Activated B cell treated with CpG ODN at 0.5 μM for 24 hours (primary cell): Measurements from ENCODE around the gene CNTNAP3. TPM values are rescaled to one million over a fixed set of nuclear protein-coding genes. Genes with fewer than 3 reads are reported as not detected.
"Not testable (repeated sequence)": the region's sequence is repeated elsewhere in the genome, so short reads cannot be mapped to it uniquely, and the experiment has no call there.

Experiments used
- ATAC-seq: fragments of 200-7000 bp; cut with Tn5 transposase; one replicate; pipeline ENCODE4 v1.10.0; 2021; ENCODE audit warnings: low read depth, mild to moderate bottlenecking, moderate library complexity
- CTCF ChIA-PET: fragments of 350-600 bp; sonication (Branson Sonifier 250); formaldehyde crosslinking; loops from one replicate; lab custom pipeline; 2021; ENCODE audit warnings: antibody characterized with exemption; lab: Charles Lee
- POLR2A ChIA-PET: fragments of 350-600 bp; sonication (Branson Sonifier 250); formaldehyde crosslinking; loops from one replicate; lab custom pipeline; 2021; ENCODE audit warnings: antibody characterized with exemption; lab: Charles Lee
- DNase-seq: peaks from one replicate; pipeline ENCODE4 v3.0.0; 2022
- H3K27ac Mint-ChIP-seq: one replicate; pipeline ENCODE4 v1.8.0; 2020; ENCODE audit warnings: mixed read lengths
- H3K27me3 Mint-ChIP-seq: one replicate; pipeline ENCODE4 v1.8.0; 2021; ENCODE audit warnings: mixed read lengths
- H3K36me3 Mint-ChIP-seq: one replicate; pipeline ENCODE4 v1.8.0; 2021; ENCODE audit warnings: low read depth, mixed read lengths
- H3K4me1 Mint-ChIP-seq: one replicate; pipeline ENCODE4 v1.8.0; 2021; ENCODE audit warnings: mixed read lengths
- H3K4me3 Mint-ChIP-seq: one replicate; pipeline ENCODE4 v1.8.0; 2020; ENCODE audit warnings: mild to moderate bottlenecking, mixed read lengths
- H3K9me3 Mint-ChIP-seq: one replicate; pipeline ENCODE4 v1.8.0; 2020; ENCODE audit warnings: mixed read lengths
- intact Hi-C: fragments of 100-400 bp; cut with micrococcal nuclease; formaldehyde crosslinking; loops from one replicate; pipeline ENCODE4 v1.15.1; 2024
- total RNA-seq: library from RNA; stranded (reverse); gene quantifications from 2 replicates; pipeline ENCODE4 v1.2.3, GENCODE V29; 2022

Gene CNTNAP3
- total RNA-seq, 1 donor from 2014 or later = 0.71 TPM

- DNase-seq, intact Hi-C loops, H3K9me3 Mint-ChIP-seq, H3K4me3 Mint-ChIP-seq, ATAC-seq, H3K27ac Mint-ChIP-seq, H3K4me1 Mint-ChIP-seq, H3K36me3 Mint-ChIP-seq, CTCF ChIA-PET, H3K27me3 Mint-ChIP-seq, POLR2A ChIA-PET: not testable (repeated sequence)
Observed at GRCh38 chr9:39062966-39063365, 225.0 kb downstream of the CNTNAP3 start.

GRCh38 chr9:39054453-39054852 is 233.5 kb downstream of the CNTNAP3 start:
- H3K4me1 Mint-ChIP-seq, ATAC-seq, POLR2A ChIA-PET, CTCF ChIA-PET, H3K36me3 Mint-ChIP-seq, H3K27me3 Mint-ChIP-seq, H3K9me3 Mint-ChIP-seq, H3K4me3 Mint-ChIP-seq, H3K27ac Mint-ChIP-seq, DNase-seq, intact Hi-C loops: not testable (repeated sequence)

GRCh38 chr9:39046833-39047232 is 241.1 kb downstream of the CNTNAP3 start:
- H3K4me3 Mint-ChIP-seq, H3K9me3 Mint-ChIP-seq, H3K27me3 Mint-ChIP-seq, DNase-seq, CTCF ChIA-PET, H3K4me1 Mint-ChIP-seq, H3K27ac Mint-ChIP-seq, intact Hi-C loops, H3K36me3 Mint-ChIP-seq, POLR2A ChIA-PET, ATAC-seq: not testable (repeated sequence)

- CTCF ChIA-PET, POLR2A ChIA-PET, DNase-seq, H3K4me3 Mint-ChIP-seq, H3K9me3 Mint-ChIP-seq, H3K4me1 Mint-ChIP-seq, ATAC-seq, H3K36me3 Mint-ChIP-seq, H3K27ac Mint-ChIP-seq, intact Hi-C loops, H3K27me3 Mint-ChIP-seq: not testable (repeated sequence)
Observed at GRCh38 chr9:39042352-39042803, 245.6 kb downstream of the CNTNAP3 start.

GRCh38 chr9:39041774-39042173 is 246.2 kb downstream of the CNTNAP3 start:
- H3K27me3 Mint-ChIP-seq, intact Hi-C loops, ATAC-seq, H3K4me3 Mint-ChIP-seq, CTCF ChIA-PET, H3K36me3 Mint-ChIP-seq, POLR2A ChIA-PET, H3K4me1 Mint-ChIP-seq, DNase-seq, H3K9me3 Mint-ChIP-seq, H3K27ac Mint-ChIP-seq: not testable (repeated sequence)

GRCh38 chr9:39039148-39039547 is 248.8 kb downstream of the CNTNAP3 start:
- ATAC-seq, H3K36me3 Mint-ChIP-seq, H3K27me3 Mint-ChIP-seq, POLR2A ChIA-PET, intact Hi-C loops, H3K4me3 Mint-ChIP-seq, H3K27ac Mint-ChIP-seq, DNase-seq, H3K4me1 Mint-ChIP-seq, H3K9me3 Mint-ChIP-seq, CTCF ChIA-PET: not testable (repeated sequence)

- H3K27me3 Mint-ChIP-seq, intact Hi-C loops, H3K36me3 Mint-ChIP-seq, POLR2A ChIA-PET, DNase-seq, H3K4me1 Mint-ChIP-seq, H3K4me3 Mint-ChIP-seq, H3K9me3 Mint-ChIP-seq, CTCF ChIA-PET, H3K27ac Mint-ChIP-seq, ATAC-seq: not testable (repeated sequence)
Observed at GRCh38 chr9:39038221-39038620, 249.7 kb downstream of the CNTNAP3 start.

- H3K9me3 Mint-ChIP-seq, H3K4me1 Mint-ChIP-seq, H3K27me3 Mint-ChIP-seq, ATAC-seq, intact Hi-C loops, H3K27ac Mint-ChIP-seq, CTCF ChIA-PET, H3K4me3 Mint-ChIP-seq, POLR2A ChIA-PET, DNase-seq, H3K36me3 Mint-ChIP-seq: not testable (repeated sequence)
Observed at GRCh38 chr9:39033849-39034248, 254.1 kb downstream of the CNTNAP3 start.

GRCh38 chr9:39030204-39031019 is 257.6 kb downstream of the CNTNAP3 start:
- DNase-seq, POLR2A ChIA-PET, intact Hi-C loops, H3K27me3 Mint-ChIP-seq, ATAC-seq, CTCF ChIA-PET, H3K27ac Mint-ChIP-seq, H3K9me3 Mint-ChIP-seq, H3K36me3 Mint-ChIP-seq, H3K4me3 Mint-ChIP-seq, H3K4me1 Mint-ChIP-seq: not testable (repeated sequence)

GRCh38 chr9:39028855-39029254 is 259.1 kb downstream of the CNTNAP3 start:
- H3K4me1 Mint-ChIP-seq, H3K4me3 Mint-ChIP-seq, intact Hi-C loops, CTCF ChIA-PET, H3K9me3 Mint-ChIP-seq, DNase-seq, H3K27me3 Mint-ChIP-seq, H3K27ac Mint-ChIP-seq, POLR2A ChIA-PET, ATAC-seq, H3K36me3 Mint-ChIP-seq: not testable (repeated sequence)

- intact Hi-C loops, H3K27ac Mint-ChIP-seq, H3K9me3 Mint-ChIP-seq, ATAC-seq, H3K36me3 Mint-ChIP-seq, CTCF ChIA-PET, DNase-seq, H3K4me1 Mint-ChIP-seq, H3K4me3 Mint-ChIP-seq, H3K27me3 Mint-ChIP-seq, POLR2A ChIA-PET: not testable (repeated sequence)
Observed at GRCh38 chr9:39028168-39028567, 259.8 kb downstream of the CNTNAP3 start.

- DNase-seq, H3K9me3 Mint-ChIP-seq, CTCF ChIA-PET, H3K36me3 Mint-ChIP-seq, POLR2A ChIA-PET, H3K27me3 Mint-ChIP-seq, intact Hi-C loops, H3K27ac Mint-ChIP-seq, H3K4me1 Mint-ChIP-seq, ATAC-seq, H3K4me3 Mint-ChIP-seq: not testable (repeated sequence)
Observed at GRCh38 chr9:39025911-39026588, 261.9 kb downstream of the CNTNAP3 start.
